Measurements from ENCODE around the gene BMPR1A. TPM values are rescaled to one million over a fixed set of nuclear protein-coding genes. Genes with fewer than 3 reads are reported as not detected.

The BMPR1A gene
- total RNA-seq, 2 donors from 2014 or later: 37.4 to 50.9 TPM

DNA sequence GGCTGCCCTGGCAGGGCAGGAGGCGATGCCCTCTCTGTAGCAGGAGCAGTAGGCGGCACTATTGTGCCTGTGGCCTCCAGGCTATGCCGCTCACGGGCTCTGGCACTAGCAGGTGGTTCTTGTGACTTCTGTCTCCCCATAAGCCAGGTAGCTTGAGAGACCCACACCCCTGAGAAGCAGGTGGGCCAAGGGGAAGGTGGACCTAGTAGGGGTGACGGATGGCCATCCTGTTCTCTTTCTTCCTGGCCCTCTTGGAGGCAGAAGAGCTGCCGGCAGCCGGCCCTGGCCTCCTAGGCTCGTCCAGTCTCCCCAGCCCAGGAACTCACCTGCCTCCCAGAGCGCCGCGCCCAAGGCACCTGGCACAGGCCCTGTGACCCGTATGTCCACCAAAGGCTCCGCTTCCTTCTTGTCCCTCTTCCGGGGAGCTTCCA lies 185.6 kb downstream of the BMPR1A start:
- DNase-seq: peak; percentile 16
- TF ChIP-seq, protein P1, sequence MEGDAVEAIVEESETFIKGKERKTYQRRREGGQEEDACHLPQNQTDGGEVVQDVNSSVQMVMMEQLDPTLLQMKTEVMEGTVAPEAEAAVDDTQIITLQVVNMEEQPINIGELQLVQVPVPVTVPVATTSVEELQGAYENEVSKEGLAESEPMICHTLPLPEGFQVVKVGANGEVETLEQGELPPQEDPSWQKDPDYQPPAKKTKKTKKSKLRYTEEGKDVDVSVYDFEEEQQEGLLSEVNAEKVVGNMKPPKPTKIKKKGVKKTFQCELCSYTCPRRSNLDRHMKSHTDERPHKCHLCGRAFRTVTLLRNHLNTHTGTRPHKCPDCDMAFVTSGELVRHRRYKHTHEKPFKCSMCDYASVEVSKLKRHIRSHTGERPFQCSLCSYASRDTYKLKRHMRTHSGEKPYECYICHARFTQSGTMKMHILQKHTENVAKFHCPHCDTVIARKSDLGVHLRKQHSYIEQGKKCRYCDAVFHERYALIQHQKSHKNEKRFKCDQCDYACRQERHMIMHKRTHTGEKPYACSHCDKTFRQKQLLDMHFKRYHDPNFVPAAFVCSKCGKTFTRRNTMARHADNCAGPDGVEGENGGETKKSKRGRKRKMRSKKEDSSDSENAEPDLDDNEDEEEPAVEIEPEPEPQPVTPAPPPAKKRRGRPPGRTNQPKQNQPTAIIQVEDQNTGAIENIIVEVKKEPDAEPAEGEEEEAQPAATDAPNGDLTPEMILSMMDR (IDR thresholded peaks at IDR 0.05): no peak
- Histone ChIP-seq H3K4me3 (no peak overlapping the region), H3K36me3 (no peaks in the 10 kb centered on the region), H3K4me1 (no peaks in the 10 kb centered on the region), H3K27me3 (no peaks in the 10 kb centered on the region), H3K9ac (ENCODE audit: low read depth in 2 of 2, low read length in 2 of 2) (peak overlapping the region in 1 of 2 donors; percentile 12), H3K9me3 (no peaks in the 10 kb centered on the region), H3K27ac (no peak overlapping the region)
- intact Hi-C loops (cut with DNase I): no loop called here

DNA sequence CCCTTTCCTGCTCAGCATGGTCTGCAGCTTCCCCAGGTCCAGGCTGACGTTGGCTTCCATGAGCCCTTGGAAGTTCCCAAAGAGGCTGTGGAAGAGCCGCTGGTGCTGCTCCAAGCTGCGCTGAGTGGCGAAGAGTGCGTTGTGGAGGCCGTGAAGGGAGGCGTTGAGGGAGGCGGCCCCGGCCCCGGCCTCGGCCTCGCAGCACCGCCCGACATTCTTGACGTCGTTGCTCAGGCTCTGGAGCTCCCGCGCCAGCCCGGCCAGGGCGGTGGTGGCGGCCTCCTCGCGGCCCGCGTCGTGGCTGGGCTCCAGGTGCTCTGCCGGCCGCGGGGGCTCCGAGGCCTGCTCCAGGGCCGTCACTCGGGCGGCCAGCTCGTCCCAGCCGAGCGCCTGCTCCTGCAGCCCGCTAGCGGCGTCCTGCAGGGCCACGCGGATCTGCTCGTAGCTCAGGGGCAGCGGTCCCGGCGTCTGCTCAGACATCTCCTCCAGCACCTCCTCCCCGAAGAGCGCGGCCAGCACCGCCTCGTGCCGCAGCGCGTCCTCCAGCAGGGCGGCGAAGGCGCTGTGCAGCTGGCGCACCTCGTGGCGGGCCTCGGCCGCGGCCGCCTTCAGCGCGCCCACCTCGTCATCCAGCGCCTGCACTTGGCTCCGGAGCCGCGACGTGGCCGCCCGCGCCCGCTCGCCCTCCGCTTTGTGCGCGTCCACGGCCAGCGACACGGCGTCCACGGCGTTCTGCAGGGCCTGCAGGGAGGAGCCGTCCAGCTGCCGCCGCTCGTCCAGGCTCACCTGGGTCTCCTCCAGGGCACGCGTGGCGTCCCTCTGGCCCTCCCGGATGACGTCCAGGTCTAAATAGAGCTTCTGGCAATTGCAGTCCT lies 186.3 kb downstream of the BMPR1A start:
- TF ChIP-seq, protein P1 (IDR thresholded peaks at IDR 0.05): no peak
- DNase-seq: peak; percentile 17
- no peaks in the 10 kb centered on the region for H3K4me1 ChIP-seq

DNA sequence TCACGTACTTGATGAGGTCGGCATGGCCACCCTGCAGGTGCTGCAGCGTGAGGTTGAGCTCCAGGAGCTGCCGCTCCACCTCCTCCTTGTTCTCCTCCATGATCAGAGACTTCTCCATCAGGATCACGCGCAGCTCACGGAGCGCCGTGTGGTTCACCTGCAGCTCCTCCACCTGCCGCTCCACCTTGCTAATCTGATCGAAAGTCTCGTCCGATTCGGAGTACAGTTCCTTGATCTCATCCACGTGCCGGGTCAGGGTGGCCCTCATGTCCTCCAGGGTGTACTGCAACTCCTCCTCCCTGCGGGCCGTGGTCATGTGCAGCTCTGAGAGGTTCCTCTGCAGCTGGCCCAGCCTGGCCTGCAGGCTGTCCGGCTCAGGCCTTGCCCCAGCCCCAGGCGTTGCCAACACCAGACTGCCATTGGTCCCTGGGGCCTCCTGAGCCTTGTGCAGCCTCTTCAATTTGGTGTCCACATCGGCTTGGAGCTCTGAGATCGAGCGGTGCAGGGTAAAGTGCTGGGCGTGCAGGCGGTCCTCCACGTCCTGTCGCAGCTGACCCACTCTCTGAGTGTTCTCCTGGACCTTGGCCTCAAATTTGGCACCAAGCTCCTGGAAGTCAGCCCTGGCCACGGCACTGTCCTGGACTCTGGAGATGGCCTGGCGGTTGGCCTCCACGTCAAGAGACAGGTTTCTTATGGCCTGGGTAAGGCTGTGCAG lies 187.1 kb downstream of the BMPR1A start:
- Histone ChIP-seq H3K27ac (no peak overlapping the region), H3K9ac (ENCODE audit: low read depth in 2 of 2, low read length in 2 of 2) (no peak overlapping the region), H3K4me1 (no peaks in the 10 kb centered on the region), H3K27me3 (no peaks in the 10 kb centered on the region), H3K4me3 (no peak overlapping the region), H3K36me3 (no peaks in the 10 kb centered on the region), H3K9me3 (no peaks in the 10 kb centered on the region)
- TF ChIP-seq, protein P1 (IDR thresholded peaks at IDR 0.05): no peak
- DNase-seq: peak; percentile 16
- intact Hi-C loops (cut with DNase I): no loop called here

More for the DNA sequence above, 186.3 kb downstream of the BMPR1A start:
- peak overlapping the region; percentile 12 to 41 for H3K9ac ChIP-seq (ENCODE audit: low read depth in 2 of 2, low read length in 2 of 2)
- H3K27ac ChIP-seq: no peak overlapping the region
- intact Hi-C loops (cut with DNase I): no loop called here
- no peaks in the 10 kb centered on the region for H3K9me3 ChIP-seq
- no peaks in the 10 kb centered on the region for H3K27me3 ChIP-seq
- H3K4me3 ChIP-seq: peak overlapping the region; percentile 13
- no peaks in the 10 kb centered on the region for H3K36me3 ChIP-seq

DNA sequence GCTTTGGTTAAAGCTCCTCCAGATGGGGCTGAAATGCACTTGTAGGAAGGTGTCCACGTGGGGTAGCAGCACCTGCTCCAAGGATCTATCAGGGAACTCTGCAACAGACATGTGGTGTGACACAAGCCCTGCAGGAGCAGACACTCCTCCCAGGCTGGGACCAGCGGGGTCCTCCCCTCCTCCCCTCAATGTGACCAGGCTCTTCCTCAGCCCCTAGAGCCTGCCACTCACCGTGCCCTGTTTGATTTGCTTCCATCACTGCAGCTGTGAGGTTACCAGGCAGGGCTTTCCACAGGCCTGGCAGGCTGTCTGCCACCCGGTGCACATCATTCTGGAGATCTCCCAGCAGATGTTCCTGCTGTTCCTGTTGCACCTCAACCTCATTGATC lies 187.6 kb downstream of the BMPR1A start:
- H3K4me3 ChIP-seq: no peak overlapping the region
- no peak overlapping the region for H3K9ac ChIP-seq (ENCODE audit: low read depth in 2 of 2, low read length in 2 of 2)
- no peaks in the 10 kb centered on the region for H3K4me1 ChIP-seq
- no peaks in the 10 kb centered on the region for H3K36me3 ChIP-seq
- H3K27me3 ChIP-seq: no peaks in the 10 kb centered on the region
- H3K9me3 ChIP-seq: no peaks in the 10 kb centered on the region
- peak; percentile 12 for DNase-seq
- no peak overlapping the region for H3K27ac ChIP-seq
- intact Hi-C loops (cut with DNase I): no loop called here
- TF ChIP-seq, protein P1 (IDR thresholded peaks at IDR 0.05): no peak

DNA sequence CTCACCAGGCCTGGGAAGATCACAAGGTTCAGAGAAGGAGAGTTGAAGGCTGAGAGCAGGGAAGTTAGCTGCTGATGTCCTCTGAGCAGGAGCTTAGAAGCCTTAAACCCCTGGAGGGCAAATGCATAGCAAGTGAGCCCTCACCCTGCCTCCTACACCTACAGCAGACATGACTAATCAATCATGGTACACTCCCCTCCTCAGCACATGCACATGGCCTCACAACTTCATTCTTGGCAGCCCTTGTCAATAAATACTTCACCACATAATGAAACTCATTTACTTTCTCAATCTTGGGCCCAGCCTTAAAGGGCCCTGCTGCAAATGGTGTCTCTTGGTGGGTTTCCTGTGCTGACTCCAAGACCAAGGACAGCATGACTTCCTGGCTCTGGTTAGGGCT lies 188.1 kb downstream of the BMPR1A start:
- H3K27me3 ChIP-seq: no peaks in the 10 kb centered on the region
- TF ChIP-seq, protein P1 (IDR thresholded peaks at IDR 0.05): no peak
- H3K4me1 ChIP-seq: no peaks in the 10 kb centered on the region
- H3K9ac ChIP-seq (ENCODE audit: low read depth in 2 of 2, low read length in 2 of 2): no peak overlapping the region
- H3K27ac ChIP-seq: no peak overlapping the region
- H3K4me3 ChIP-seq: no peak overlapping the region
- intact Hi-C loops (cut with DNase I): no loop called here
- no peaks in the 10 kb centered on the region for H3K9me3 ChIP-seq
- H3K36me3 ChIP-seq: no peaks in the 10 kb centered on the region
- DNase-seq: no peak
